ENCODE results near the gene RASGRP3.

DNA sequence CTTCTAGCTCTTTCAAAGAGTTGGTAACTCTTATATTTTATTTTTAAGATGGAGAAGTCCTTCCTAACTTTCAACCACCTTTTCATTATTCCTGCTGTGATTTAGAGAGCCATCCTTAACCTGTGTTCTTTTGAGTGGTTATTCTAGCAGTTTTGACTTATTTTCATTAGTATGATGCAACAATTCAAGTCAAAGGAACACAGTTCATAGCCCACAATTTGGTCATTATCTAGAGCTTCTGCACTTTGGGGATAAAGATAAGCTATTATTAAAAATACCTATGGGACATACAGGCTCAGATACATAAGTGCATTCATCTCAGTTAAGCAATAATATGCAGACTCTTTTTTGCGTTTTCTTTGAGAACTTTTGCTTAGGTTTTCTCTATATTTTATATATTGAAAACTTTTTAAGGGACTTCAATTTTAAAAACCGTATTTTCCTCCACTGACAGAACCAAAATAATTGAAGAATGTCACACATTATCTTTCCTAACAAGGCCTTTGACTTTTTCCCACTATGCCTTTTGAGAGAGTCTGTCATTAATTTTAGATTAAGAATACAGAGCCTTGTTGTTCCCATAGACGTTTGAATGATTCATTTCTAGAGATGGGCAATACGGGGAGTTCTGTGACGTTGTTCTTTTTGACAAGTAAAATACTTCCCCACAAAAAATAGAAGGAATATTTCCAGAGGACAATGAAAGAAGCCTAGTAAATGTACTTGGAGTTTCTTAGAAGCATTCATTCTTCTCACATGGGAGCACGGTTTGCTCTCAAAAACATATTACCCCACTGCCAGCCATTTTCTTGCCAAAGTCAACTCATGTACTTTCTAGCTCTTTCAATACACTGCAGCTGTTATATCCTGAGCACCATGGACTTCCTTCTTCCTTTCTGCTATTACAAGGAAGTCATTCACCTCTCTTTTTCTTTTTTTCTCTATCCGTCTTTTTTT, 42.9 kb upstream of the RASGRP3 start:
- TF ChIP-seq EZH2 (IDR thresholded peaks at IDR 0.05; ENCODE audit: insufficient read depth, poor library complexity, severe bottlenecking) (no peak), EZH2phosphoT487 (IDR thresholded peaks at IDR 0.05; ENCODE audit: insufficient read depth, low read depth) (no peak)
